Tibial nerve (tissue), 4 donors: ENCODE measurements around the gene SPCS3. TPM values are rescaled to one million over a fixed set of nuclear protein-coding genes. Genes with fewer than 3 reads are reported as not detected.
"Not testable (repeated sequence)": the region's sequence is repeated elsewhere in the genome, so short reads cannot be mapped to it uniquely, and the experiment has no call there.

Experiments
- DNase-seq, 2 donors: peaks; one replicate each; pipeline ENCODE4 v3.0.0-alpha.2; 2019; ENCODE audit warnings: low spot score in 2 of 2
- H3K27ac ChIP-seq, 4 donors: fragments of 200-600 bp; sonication (generic) in 3 of 4; one replicate each; pipeline ENCODE4 v1.5.1; 2017 to 2019; ENCODE audit warnings: mild to moderate bottlenecking in 1 of 4
- H3K27me3 ChIP-seq, 2 donors: fragments of 200-600 bp; sonication (generic) in 1 of 2; one replicate each; pipeline versions ENCODE4 v1.5.1 to v1.6.0; 2017 to 2019
- H3K36me3 ChIP-seq, 3 donors: fragments of 200-600 bp; sonication (generic); one replicate each; pipeline ENCODE4 v1.5.1; 2018 to 2019
- H3K4me1 ChIP-seq, 4 donors: fragments of 200-600 bp; sonication (generic) in 3 of 4; one replicate each; pipeline ENCODE4 v1.5.1; 2017 to 2019
- H3K4me3 ChIP-seq, 4 donors: fragments of 200-600 bp; sonication (generic) in 3 of 4; one replicate each; pipeline ENCODE4 v1.5.1; 2017 to 2019; ENCODE audit warnings: mild to moderate bottlenecking in 1 of 4, moderate library complexity in 1 of 4
- H3K9me3 ChIP-seq, 4 donors: fragments of 200-600 bp; sonication (generic) in 3 of 4; one replicate each; pipeline ENCODE4 v1.5.1; 2017 to 2019
- CTCF ChIP-seq, 5 experiments: fragments of 200-600 bp in 3 of 5; fragments of 450-650 bp in 2 of 5; sonication (generic) in 3 of 5; IDR thresholded peaks; one replicate each; pipeline ENCODE4 v1.5.1; 2016 to 2019; ENCODE audit warnings: antibody characterized with exemption in 5 of 5, mild to moderate bottlenecking in 3 of 5, moderate library complexity in 2 of 5
- EP300 ChIP-seq, 2 donors: sonication (generic); formaldehyde crosslinking; IDR thresholded peaks; one replicate each; pipeline ENCODE4 v1.6.1; 2017; ENCODE audit warnings: antibody characterized with exemption in 2 of 2, mild to moderate bottlenecking in 1 of 2
- POLR2A ChIP-seq, 2 donors: fragments of 450-650 bp; IDR thresholded peaks; one replicate each; pipeline ENCODE4 v1.6.1; 2017; ENCODE audit warnings: antibody characterized with exemption in 2 of 2, mild to moderate bottlenecking in 2 of 2, moderate library complexity in 2 of 2
- WGBS, 2 donors: methylation state at CpG; one replicate each; pipeline ENCODE4 v1.1.5; 2018; 5-methylcytosine and 5-hydroxymethylcytosine counted together
- total RNA-seq, 4 donors: library from RNA; depleted of rRNA; stranded (reverse); fragments of >200 nt; gene quantifications; one replicate each; pipeline ENCODE4 v1.1.0, GENCODE V29; 2016

SPCS3 gene
- total RNA-seq, 4 donors from 2014 or later = 55.7 to 80.6 (median 73.1) TPM

GRCh38 chr4:176274441-176274840, 45.3 kb upstream of the SPCS3 start:
- Histone ChIP-seq H3K36me3 (no peaks in the 10 kb centered on the region), H3K27ac (peak overlapping the region in 1 of 4 donors; percentile 4), H3K27me3 (no peaks in the 10 kb centered on the region), H3K9me3 (no peaks in the 10 kb centered on the region), H3K4me1 (no peaks in the 10 kb centered on the region), H3K4me3 (no peak overlapping the region)
- DNase-seq = no peak
- TF ChIP-seq CTCF (IDR thresholded peaks at IDR 0.05) = no peak
- TF ChIP-seq POLR2A (IDR thresholded peaks at IDR 0.05) = no peak
- TF ChIP-seq EP300 (IDR thresholded peaks at IDR 0.05) = no peak

GRCh38 chr4:176276710-176277109, 43.1 kb upstream of the SPCS3 start:
- H3K36me3 ChIP-seq = no peaks in the 10 kb centered on the region
- WGBS, 2 donors = 82 to 84% methylated on average over 8 of the region's 8 CpGs
- TF ChIP-seq EP300 (IDR thresholded peaks at IDR 0.05) = no peak
- no peak for TF ChIP-seq CTCF (IDR thresholded peaks at IDR 0.05)
- TF ChIP-seq POLR2A (IDR thresholded peaks at IDR 0.05) = no peak
- H3K4me1 ChIP-seq = no peaks in the 10 kb centered on the region
- H3K4me3 ChIP-seq = no peak overlapping the region
- H3K27ac ChIP-seq = no peak overlapping the region
- H3K9me3 ChIP-seq = no peaks in the 10 kb centered on the region
- DNase-seq = no peak
- H3K27me3 ChIP-seq = no peaks in the 10 kb centered on the region

GRCh38 chr4:176277162-176277904, 42.4 kb upstream of the SPCS3 start:
- no peak overlapping the region for H3K27ac ChIP-seq
- no peaks in the 10 kb centered on the region for H3K4me1 ChIP-seq
- no peaks in the 10 kb centered on the region for H3K9me3 ChIP-seq
- no peak for DNase-seq
- H3K27me3 ChIP-seq = no peaks in the 10 kb centered on the region
- 70 to 72% methylated on average over 13 of the region's 13 CpGs for whole genome bisulfite sequencing, 2 donors
- TF ChIP-seq CTCF (IDR thresholded peaks at IDR 0.05) (peak in 3 of 5 experiments; percentile 17 to 31 (median 22)), EP300 (IDR thresholded peaks at IDR 0.05) (no peak)
- H3K36me3 ChIP-seq = no peaks in the 10 kb centered on the region
- H3K4me3 ChIP-seq = no peak overlapping the region

- not testable (repeated sequence) for H3K9me3 ChIP-seq, H3K4me3 ChIP-seq, H3K27me3 ChIP-seq, DNase-seq, H3K36me3 ChIP-seq, H3K27ac ChIP-seq, H3K4me1 ChIP-seq
- WGBS, 2 donors = 91 to 100% methylated on average over 1 of the region's 1 CpG
These were observed 40.2 kb upstream of the SPCS3 start for GRCh38 chr4:176279560-176279959.

- WGBS, 2 donors = 70 to 76% methylated on average over 3 of the region's 3 CpGs
- Histone ChIP-seq H3K9me3 (no peaks in the 10 kb centered on the region), H3K36me3 (no peaks in the 10 kb centered on the region), H3K4me3 (no peak overlapping the region), H3K4me1 (no peaks in the 10 kb centered on the region), H3K27ac (no peak overlapping the region), H3K27me3 (no peaks in the 10 kb centered on the region)
- no peak for DNase-seq
- TF ChIP-seq EP300 (IDR thresholded peaks at IDR 0.05) (no peak), POLR2A (IDR thresholded peaks at IDR 0.05) (no peak), CTCF (IDR thresholded peaks at IDR 0.05) (no peak)
These were observed 33.0 kb upstream of the SPCS3 start for GRCh38 chr4:176286728-176287127.

GRCh38 chr4:176287546-176287945, 32.2 kb upstream of the SPCS3 start:
- H3K4me3 ChIP-seq = no peak overlapping the region
- no peaks in the 10 kb centered on the region for H3K9me3 ChIP-seq
- no peaks in the 10 kb centered on the region for H3K36me3 ChIP-seq
- no peaks in the 10 kb centered on the region for H3K27me3 ChIP-seq
- DNase-seq = no peak
- H3K4me1 ChIP-seq = no peaks in the 10 kb centered on the region
- H3K27ac ChIP-seq = no peak overlapping the region
- no peak for TF ChIP-seq CTCF (IDR thresholded peaks at IDR 0.05)
- TF ChIP-seq POLR2A (IDR thresholded peaks at IDR 0.05) = no peak
- TF ChIP-seq EP300 (IDR thresholded peaks at IDR 0.05) = no peak
